ENCODE data around the gene FOXRED2. TPM values are rescaled to one million over a fixed set of nuclear protein-coding genes. Genes with fewer than 3 reads are reported as not detected.

The FOXRED2 gene
- total and polyA plus RNA-seq, 2 donors (not counting 1 experiment from before 2014, with no cell fraction given), result 0.86 to 7.4 TPM

DNA sequence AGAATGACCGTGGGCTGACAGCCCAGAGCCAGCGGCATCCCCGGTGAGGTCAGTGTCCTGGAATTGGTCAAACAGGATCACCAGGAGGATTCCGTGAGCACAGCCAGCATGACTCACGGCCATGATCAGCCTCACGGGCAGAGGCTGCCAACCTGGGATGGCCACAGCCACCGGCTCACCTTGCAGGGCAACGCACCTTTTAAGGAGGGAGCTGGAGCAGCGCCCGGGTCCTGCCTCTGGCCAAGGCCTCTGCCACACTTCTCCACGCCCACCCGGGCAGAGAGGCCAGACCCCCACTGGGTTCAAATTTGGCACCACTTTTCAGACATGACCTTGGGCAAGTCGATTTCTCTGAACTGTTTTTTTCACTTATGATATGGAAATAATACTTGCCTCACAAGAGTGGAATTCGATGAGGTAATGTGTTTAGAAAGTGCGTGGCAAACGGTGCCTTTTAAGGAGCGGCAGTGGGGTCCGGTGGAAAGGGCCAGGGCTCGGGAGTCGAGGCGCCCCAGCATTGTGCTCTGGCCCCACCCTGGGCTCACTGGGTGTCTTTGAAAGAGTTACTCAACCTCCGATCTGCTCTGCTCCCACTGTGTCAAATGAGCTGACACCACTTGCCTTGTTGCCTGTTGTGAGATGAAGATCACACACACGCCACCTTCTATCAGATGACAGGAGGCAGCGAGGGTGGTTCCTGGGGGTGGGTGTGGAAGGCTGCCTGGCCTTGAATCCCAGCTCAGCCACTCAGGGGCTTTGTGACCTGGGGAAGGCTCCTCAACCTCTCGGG, 41.4 kb downstream of the FOXRED2 start:
- Histone ChIP-seq H3K9ac (ENCODE audit: low read length) (no peak overlapping the region), H3K4me2 (replicated peaks; ENCODE audit: low read depth, low read length, poor library complexity, severe bottlenecking) (no peak overlapping the region)

More for the DNA sequence above, 41.4 kb downstream of the FOXRED2 start:
- intact Hi-C loops (cut with micrococcal nuclease), result no loop called here
- no peaks in the 10 kb centered on the region for H4K20me1 ChIP-seq (ENCODE audit: control insufficient read depth, insufficient read depth, low read length, poor library complexity, severe bottlenecking)
- H3K27ac Mint-ChIP-seq, result peak overlapping the region; percentile 53
- H3K27me3 Mint-ChIP-seq, result no peaks in the 10 kb centered on the region
- ATAC-seq (ENCODE audit: low read depth) (no peak), DNase-seq (no peak)
- H3K4me1 Mint-ChIP-seq, result peaks cover 13% of the 10 kb centered on the region
- no peak overlapping the region for H3K4me3 ChIP-seq (ENCODE audit: control extremely low read depth in 1 of 5, extremely low read depth in 1 of 5, insufficient read depth in 1 of 5, low read depth in 2 of 5, low read length in 4 of 5)
- no peaks in the 10 kb centered on the region for H3K9me3 ChIP-seq (ENCODE audit: control extremely low read depth in 1 of 3, control insufficient read depth in 2 of 3, insufficient read depth in 1 of 3, low read length in 2 of 3)
- peaks cover 4 to 13% of the 10 kb centered on the region in 2 experiments for H3K36me3 ChIP-seq (replicated peaks in 1 of 2; ENCODE audit: control extremely low read depth in 1 of 2, control insufficient read depth in 1 of 2, extremely low read depth in 1 of 2, insufficient read depth in 2 of 2, low read length in 1 of 2)
- H3K79me2 ChIP-seq (ENCODE audit: control insufficient read depth, insufficient read depth, low read length), result peaks cover 22% of the 10 kb centered on the region
- no peak for TF ChIP-seq CTCF (IDR thresholded peaks at IDR 0.05)
- TF ChIP-seq EZH2 (IDR thresholded peaks at IDR 0.05; ENCODE audit: borderline replicate concordance, insufficient read depth, low read depth, low read length, poor library complexity, severe bottlenecking), result no peak
- H3K4me3 Mint-ChIP-seq, result no peak overlapping the region
- 97% methylated on average over 22 of the region's 25 CpGs for WGBS (ENCODE audit: insufficient coverage)
- POLR2A ChIA-PET, result no interaction called here
- no peaks in the 10 kb centered on the region for H3K27me3 ChIP-seq (replicated peaks in 1 of 4; ENCODE audit: control extremely low read depth in 1 of 4, control insufficient read depth in 3 of 4, insufficient read depth in 4 of 4, low read length in 3 of 4)
- no peak overlapping the region for H3K27ac ChIP-seq (ENCODE audit: low read length in 2 of 2)
- H3K4me1 ChIP-seq (ENCODE audit: control insufficient read depth in 2 of 2, insufficient read depth in 2 of 2, low read length in 2 of 2), result peaks cover 6 to 16% of the 10 kb centered on the region in 2 donors
- no peaks in the 10 kb centered on the region for H3K9me3 Mint-ChIP-seq (ENCODE audit: insufficient read depth)
- CTCF ChIA-PET, result interaction anchor here (0.9 to 29.7 kb wide), 2 partner anchors 21 to 162 kb away, joined by 3 to 607 read pairs; no protein-coding TSS in a partner anchor
- no peak overlapping the region for H2AFZ ChIP-seq (ENCODE audit: insufficient read depth, low read depth, low read length, poor library complexity, severe bottlenecking)

Measured in B cell (primary cell).